Thyroid gland (tissue), 4 donors: ENCODE measurements around the gene ADAMTSL1.

Experiments used
- POLR2A ChIP-seq, 2 donors: fragments of 450-650 bp; IDR thresholded peaks; one replicate each; pipeline ENCODE4 v1.6.1; 2017; ENCODE audit warnings: antibody characterized with exemption in 2 of 2, mild to moderate bottlenecking in 2 of 2, moderate library complexity in 1 of 2
- TF ChIP-seq, protein P1 (sequence below), 6 experiments: fragments of 200-600 bp in 3 of 6; fragments of 450-650 bp in 3 of 6; sonication (generic) in 3 of 6; IDR thresholded peaks; one replicate each; pipeline ENCODE4 v1.5.1; 2016 to 2019; ENCODE audit warnings: antibody characterized with exemption in 6 of 6, mild to moderate bottlenecking in 2 of 6, inconsistent platforms in 1 of 6, moderate library complexity in 1 of 6

DNA sequence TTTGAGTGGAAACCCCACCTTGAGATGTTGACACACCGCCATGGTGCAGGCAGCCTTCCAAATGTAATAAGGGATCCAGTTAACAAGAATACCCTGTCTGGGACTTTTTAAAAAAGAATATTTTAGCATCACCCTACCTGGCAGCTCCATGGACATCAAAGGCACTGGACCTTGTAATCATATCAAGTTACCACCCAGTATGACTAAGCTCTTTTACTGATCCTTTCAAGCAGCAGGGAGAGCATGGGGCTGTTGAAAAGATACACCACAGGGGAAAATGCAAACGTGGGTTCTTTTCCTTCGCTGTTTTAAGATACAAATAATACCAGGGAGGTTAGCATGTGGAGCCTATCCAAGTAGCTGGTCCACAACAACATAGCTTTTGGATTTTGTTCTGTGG lies 347.8 kb downstream of the ADAMTSL1 start:
- TF ChIP-seq POLR2A (IDR thresholded peaks at IDR 0.05), result no peak
- TF ChIP-seq, protein P1, sequence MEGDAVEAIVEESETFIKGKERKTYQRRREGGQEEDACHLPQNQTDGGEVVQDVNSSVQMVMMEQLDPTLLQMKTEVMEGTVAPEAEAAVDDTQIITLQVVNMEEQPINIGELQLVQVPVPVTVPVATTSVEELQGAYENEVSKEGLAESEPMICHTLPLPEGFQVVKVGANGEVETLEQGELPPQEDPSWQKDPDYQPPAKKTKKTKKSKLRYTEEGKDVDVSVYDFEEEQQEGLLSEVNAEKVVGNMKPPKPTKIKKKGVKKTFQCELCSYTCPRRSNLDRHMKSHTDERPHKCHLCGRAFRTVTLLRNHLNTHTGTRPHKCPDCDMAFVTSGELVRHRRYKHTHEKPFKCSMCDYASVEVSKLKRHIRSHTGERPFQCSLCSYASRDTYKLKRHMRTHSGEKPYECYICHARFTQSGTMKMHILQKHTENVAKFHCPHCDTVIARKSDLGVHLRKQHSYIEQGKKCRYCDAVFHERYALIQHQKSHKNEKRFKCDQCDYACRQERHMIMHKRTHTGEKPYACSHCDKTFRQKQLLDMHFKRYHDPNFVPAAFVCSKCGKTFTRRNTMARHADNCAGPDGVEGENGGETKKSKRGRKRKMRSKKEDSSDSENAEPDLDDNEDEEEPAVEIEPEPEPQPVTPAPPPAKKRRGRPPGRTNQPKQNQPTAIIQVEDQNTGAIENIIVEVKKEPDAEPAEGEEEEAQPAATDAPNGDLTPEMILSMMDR (IDR thresholded peaks at IDR 0.05), result no peak
